HUES64 (cell line): Measurements from ENCODE around the gene FMO4.
"Not testable (repeated sequence)": the region's sequence is repeated elsewhere in the genome, so short reads cannot be mapped to it uniquely, and the experiment has no call there.

ENCODE experiments used
- H3K27ac ChIP-seq: 2 replicates; pipeline ENCODE4 v1.7.0; 2013; ENCODE audit warnings: low read depth, low read length, inconsistent platforms
- H3K27me3 ChIP-seq: 2 replicates; pipeline ENCODE4 v1.6.1; 2013; ENCODE audit warnings: mild to moderate bottlenecking, low read length; ENCODE audit not compliant: insufficient read depth
- H3K36me3 ChIP-seq: 2 replicates; pipeline ENCODE4 v1.6.1; 2013; ENCODE audit warnings: mild to moderate bottlenecking, low read length; ENCODE audit not compliant: insufficient read depth
- H3K4me1 ChIP-seq: 2 replicates; pipeline ENCODE4 v1.6.1; 2013; ENCODE audit warnings: mild to moderate bottlenecking, low read length, moderate library complexity; ENCODE audit not compliant: insufficient read depth
- H3K4me3 ChIP-seq: 2 replicates; pipeline ENCODE4 v1.5.1; 2013; ENCODE audit warnings: mild to moderate bottlenecking, low read length, moderate library complexity
- H3K9ac ChIP-seq: 2 replicates; pipeline ENCODE4 v1.6.1; 2013; ENCODE audit warnings: mild to moderate bottlenecking, low read depth, low read length
- H3K9me3 ChIP-seq: 2 replicates; pipeline ENCODE4 v1.6.1; 2013; ENCODE audit warnings: low read depth, low read length; ENCODE audit not compliant: insufficient read depth
- WGBS: fragments of 150-250, 120-280 bp; methylation state at CpG from one replicate; pipeline ENCODE4 v1.1.7; 2013; ENCODE audit warnings: missing lambda C conversion rate; 5-methylcytosine and 5-hydroxymethylcytosine counted together

Gene FMO4

DNA sequence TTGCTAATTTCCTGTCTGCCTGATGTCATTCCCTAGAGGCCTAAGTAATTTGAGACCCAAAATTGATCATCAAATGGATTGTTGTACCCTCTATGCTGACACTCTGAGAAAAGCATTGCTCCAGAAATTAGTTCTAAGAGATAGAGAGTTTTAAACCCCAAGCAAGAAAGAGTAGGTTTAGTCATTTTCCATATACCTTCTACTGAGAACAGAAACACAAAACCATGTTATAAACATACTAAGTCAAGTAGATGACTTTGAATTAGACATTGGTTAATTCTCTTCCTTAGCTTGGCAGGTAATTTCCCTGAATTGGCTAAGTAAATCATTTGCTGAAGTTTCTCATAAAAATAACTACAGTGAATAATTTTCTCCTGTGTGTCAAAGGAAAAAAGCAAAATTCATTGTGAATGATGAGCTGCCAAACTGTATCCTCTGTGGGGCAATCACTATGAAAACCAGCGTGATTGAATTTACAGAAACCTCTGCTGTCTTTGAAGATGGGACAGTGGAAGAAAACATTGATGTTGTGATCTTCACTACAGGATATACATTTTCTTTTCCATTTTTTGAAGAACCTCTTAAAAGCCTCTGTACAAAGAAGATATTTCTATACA is 20.1 kb downstream of the FMO4 start:
- 94% methylated on average over 1 of the region's 1 CpG for WGBS
- H3K9ac ChIP-seq = no peak overlapping the region

DNA sequence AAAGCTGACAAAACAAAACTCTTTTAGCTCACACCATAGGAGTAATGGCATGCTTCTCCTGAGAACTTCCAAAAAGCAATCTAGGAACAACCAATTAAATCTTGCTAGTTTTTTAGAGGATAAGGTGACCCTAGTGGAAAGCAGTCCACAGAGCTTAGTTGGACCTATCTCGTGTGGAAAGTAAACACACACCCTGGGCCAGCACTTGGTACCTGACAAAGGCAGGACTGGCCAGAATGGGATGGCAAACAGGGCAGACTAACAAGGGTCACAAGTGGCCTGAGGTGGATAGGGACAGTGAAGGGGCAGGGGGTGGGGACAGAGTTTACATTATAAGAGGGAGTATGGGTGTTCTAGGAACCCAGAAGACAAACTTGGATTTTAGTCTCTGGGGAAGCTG is 22.0 kb downstream of the FMO4 start:
- no peaks in the 10 kb centered on the region for H3K27me3 ChIP-seq
- no peak overlapping the region for H3K9ac ChIP-seq
- no peaks in the 10 kb centered on the region for H3K4me1 ChIP-seq
- H3K4me3 ChIP-seq = no peak overlapping the region
- H3K27ac ChIP-seq = no peak overlapping the region
- H3K36me3 ChIP-seq = no peaks in the 10 kb centered on the region
- no peaks in the 10 kb centered on the region for H3K9me3 ChIP-seq
- WGBS = 67% methylated on average over 1 of the region's 1 CpG

More for the DNA sequence above, 20.1 kb downstream of the FMO4 start:
- Histone ChIP-seq H3K9me3 (no peaks in the 10 kb centered on the region), H3K36me3 (no peaks in the 10 kb centered on the region), H3K27me3 (no peaks in the 10 kb centered on the region), H3K4me3 (no peak overlapping the region), H3K4me1 (no peaks in the 10 kb centered on the region), H3K27ac (no peak overlapping the region)

DNA sequence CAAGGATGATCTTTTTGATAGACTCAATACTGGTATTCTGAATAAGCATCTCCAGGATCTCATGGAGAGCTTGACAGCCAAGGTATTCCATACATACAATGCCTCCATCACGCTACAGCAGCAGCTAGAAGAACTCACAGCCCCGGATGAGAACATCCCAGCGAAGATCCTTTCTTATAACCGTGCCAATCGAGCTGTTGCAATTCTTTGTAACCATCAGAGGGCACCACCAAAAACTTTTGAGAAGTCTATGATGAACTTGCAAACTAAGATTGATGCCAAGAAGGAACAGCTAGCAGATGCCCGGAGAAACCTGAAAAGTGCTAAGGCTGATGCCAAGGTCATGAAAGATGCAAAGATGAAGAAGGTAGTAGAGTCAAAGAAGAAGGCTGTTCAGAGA is 25.4 kb downstream of the FMO4 start:
- not testable (repeated sequence) for H3K27ac ChIP-seq, H3K4me3 ChIP-seq, H3K9ac ChIP-seq, H3K4me1 ChIP-seq, H3K27me3 ChIP-seq, H3K9me3 ChIP-seq, H3K36me3 ChIP-seq
- 84% methylated on average over 6 of the region's 6 CpGs for WGBS

DNA sequence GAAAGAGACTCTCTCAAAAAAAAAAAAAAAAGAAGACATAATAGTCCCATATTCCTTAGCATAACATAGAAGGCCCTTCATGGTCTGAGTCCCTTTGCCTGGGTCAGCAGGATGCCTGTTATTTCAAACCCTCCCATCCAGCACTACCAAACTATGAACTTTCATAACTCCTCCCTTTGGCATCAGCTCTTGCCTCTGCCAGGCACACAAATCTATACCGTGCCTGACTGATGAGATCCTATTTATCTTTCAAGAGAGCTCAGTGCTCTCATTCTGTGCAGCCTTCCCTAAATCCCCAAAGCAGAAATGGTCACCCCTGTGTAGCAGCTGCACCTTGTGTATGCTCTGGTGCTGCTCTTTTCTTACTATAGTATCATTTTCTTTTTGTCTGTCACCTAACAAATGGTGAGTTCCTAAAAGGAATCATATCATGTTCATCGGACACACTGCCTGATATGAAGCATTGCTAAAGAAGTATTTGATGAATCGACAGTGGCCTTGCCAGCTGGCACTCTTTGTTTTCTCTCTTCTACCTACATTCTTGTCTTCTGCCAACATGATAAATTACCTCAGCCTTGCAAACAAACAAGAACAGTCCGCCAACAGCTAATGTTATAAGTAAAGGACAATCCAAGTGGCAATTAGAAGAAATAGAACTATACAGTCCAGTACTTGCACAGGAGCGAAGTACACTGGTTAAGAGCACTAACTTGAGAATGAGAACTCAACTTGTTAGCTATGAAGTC is 29.9 kb downstream of the FMO4 start:
- Histone ChIP-seq H3K9ac (no peak overlapping the region), H3K9me3 (peaks cover 6% of the 10 kb centered on the region; the same call in 1 of the 2 replicates), H3K27me3 (no peaks in the 10 kb centered on the region), H3K4me3 (no peak overlapping the region), H3K36me3 (no peaks in the 10 kb centered on the region), H3K4me1 (no peaks in the 10 kb centered on the region), H3K27ac (no peak overlapping the region)
- WGBS = 97% methylated on average over 5 of the region's 5 CpGs

DNA sequence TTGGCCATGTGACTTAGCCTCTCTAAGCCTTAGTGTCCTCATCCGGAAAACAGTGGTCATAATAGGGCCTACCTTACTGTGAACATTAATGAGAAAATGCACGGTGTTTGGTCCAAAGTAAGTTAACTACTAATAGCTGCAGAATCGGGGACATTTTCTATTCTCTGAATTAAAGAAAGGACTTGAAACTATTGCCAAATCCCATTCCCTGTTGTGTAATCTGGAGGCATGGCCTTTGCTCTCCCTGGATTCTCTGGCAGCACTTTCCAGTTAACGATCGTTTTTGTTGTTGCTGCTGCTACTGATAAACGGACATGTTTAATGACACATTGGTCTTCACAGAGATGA is 30.5 kb downstream of the FMO4 start:
- Histone ChIP-seq H3K4me3 (no peak overlapping the region), H3K9ac (no peak overlapping the region), H3K27me3 (no peaks in the 10 kb centered on the region), H3K4me1 (no peaks in the 10 kb centered on the region), H3K36me3 (no peaks in the 10 kb centered on the region), H3K27ac (no peak overlapping the region), H3K9me3 (peaks cover 6% of the 10 kb centered on the region; the same call in 1 of the 2 replicates)
- WGBS = 93% methylated on average over 6 of the region's 6 CpGs

DNA sequence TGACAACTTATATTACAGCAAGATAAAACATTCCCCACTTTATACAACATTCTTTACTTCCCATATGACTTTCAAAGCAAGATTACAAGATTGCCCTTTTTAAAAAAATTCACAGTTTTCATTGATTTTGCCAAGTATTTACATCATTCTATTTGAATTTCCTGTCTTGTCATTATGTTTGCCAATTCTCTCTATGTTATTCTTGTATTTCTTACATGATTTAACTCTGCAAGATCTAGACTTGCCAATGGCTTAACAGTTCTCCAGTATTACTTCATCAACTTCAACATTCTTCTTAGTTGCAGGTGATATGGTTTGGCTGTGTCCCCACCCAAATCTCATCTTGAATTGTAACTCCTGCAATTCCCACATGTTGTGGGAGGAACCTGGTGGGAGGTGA is 31.6 kb downstream of the FMO4 start:
- Histone ChIP-seq H3K27me3 (no peaks in the 10 kb centered on the region), H3K4me3 (no peak overlapping the region), H3K9me3 (peaks cover 6% of the 10 kb centered on the region; the same call in 1 of the 2 replicates), H3K4me1 (no peaks in the 10 kb centered on the region), H3K9ac (no peak overlapping the region), H3K27ac (no peak overlapping the region), H3K36me3 (no peaks in the 10 kb centered on the region)

DNA sequence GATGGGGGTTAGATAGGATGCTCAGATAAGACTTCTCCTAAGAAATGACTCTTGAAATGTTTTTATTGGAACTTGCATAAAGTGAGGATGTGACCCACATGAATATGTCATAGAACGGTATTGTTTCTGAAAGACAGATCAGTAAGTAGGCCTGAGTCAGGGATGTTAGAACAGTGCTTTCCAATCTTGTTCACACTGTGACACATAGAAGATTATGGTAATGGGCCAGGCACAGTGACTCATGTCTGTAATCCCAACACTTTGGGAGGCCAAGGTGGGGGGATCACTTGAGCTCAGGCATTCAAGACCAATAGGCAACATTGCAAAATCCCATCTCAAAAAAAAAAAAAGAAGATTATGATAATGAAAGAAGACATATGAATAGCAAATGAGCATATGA is 32.9 kb downstream of the FMO4 start:
- peaks cover 6% of the 10 kb centered on the region; the same call in 1 of the 2 replicates for H3K9me3 ChIP-seq
- H3K36me3 ChIP-seq = no peaks in the 10 kb centered on the region
- no peak overlapping the region for H3K4me3 ChIP-seq
- H3K27me3 ChIP-seq = no peaks in the 10 kb centered on the region
- 94% methylated on average over 1 of the region's 1 CpG for WGBS
- no peak overlapping the region for H3K27ac ChIP-seq
- H3K9ac ChIP-seq = no peak overlapping the region
- H3K4me1 ChIP-seq = no peaks in the 10 kb centered on the region

DNA sequence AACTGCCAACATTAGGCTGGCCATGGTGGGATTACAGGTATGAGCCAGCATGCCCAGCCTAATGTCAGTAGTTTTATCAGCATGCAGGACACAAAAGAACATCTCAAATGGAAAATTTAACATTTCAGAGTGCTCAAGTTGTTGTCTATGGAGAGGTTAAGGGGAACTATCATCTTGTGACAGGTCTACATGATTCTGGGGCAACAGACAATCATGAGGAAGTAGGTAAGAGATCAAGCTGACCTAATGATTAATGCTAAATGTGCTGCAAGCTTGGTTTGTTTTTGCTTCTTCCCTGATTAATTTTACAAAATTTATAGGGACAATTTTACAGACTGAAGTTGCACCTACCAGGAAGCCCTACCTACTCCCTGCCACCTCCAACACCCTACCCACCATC is 36.6 kb downstream of the FMO4 start:
- Histone ChIP-seq H3K27ac (no peak overlapping the region), H3K9me3 (peaks cover 6% of the 10 kb centered on the region; the same call in 1 of the 2 replicates), H3K4me3 (no peak overlapping the region), H3K27me3 (no peaks in the 10 kb centered on the region), H3K36me3 (no peaks in the 10 kb centered on the region), H3K9ac (no peak overlapping the region), H3K4me1 (no peaks in the 10 kb centered on the region)

DNA sequence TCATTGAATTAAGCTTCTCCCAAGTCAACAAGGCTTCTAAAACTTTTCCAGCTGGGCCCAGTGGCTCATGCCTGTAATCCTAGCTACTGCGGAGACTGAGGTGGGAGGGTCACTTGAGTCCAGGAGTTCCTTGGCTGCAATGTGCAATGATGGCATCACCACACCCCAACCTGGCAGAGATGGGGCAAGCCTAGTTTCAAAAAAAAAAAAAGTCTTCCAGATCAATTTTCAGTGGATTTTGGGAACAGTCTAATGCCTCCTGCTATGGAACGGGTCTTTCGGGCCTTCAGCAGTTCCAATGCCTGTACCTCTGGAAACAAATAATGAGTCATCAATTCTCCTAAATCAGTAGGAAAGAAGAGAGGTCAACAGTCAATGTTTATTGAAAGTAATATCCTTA is 38.0 kb downstream of the FMO4 start:
- 67% methylated on average over 3 of the region's 3 CpGs for WGBS
- Histone ChIP-seq H3K9me3 (no peaks in the 10 kb centered on the region), H3K36me3 (no peaks in the 10 kb centered on the region), H3K27ac (no peak overlapping the region), H3K9ac (no peak overlapping the region), H3K27me3 (no peaks in the 10 kb centered on the region), H3K4me3 (no peak overlapping the region), H3K4me1 (no peaks in the 10 kb centered on the region)

DNA sequence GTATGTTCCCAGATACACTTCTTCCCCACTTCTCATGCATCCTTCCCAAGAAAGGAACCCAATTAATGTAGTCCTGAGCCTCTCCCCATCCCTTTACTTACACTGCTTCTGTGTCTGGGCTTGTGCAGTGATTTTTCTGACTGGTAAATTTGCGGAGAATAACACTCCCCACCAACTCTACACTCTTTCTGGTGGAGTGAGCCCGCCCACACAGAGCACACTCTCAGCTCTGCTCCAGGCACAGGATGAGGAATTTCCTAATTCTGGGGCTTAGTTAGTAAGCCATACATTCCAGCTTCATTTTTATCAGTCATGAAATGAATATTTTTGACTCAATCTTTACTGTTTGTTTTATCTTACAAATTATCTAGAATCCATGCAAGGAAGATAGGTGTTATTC is 38.6 kb downstream of the FMO4 start:
- 97% methylated on average over 2 of the region's 2 CpGs for WGBS
- no peak overlapping the region for H3K27ac ChIP-seq
- H3K9ac ChIP-seq = no peak overlapping the region
- H3K4me3 ChIP-seq = no peak overlapping the region
- H3K36me3 ChIP-seq = no peaks in the 10 kb centered on the region
- no peaks in the 10 kb centered on the region for H3K9me3 ChIP-seq
- H3K27me3 ChIP-seq = no peaks in the 10 kb centered on the region
- no peaks in the 10 kb centered on the region for H3K4me1 ChIP-seq

DNA sequence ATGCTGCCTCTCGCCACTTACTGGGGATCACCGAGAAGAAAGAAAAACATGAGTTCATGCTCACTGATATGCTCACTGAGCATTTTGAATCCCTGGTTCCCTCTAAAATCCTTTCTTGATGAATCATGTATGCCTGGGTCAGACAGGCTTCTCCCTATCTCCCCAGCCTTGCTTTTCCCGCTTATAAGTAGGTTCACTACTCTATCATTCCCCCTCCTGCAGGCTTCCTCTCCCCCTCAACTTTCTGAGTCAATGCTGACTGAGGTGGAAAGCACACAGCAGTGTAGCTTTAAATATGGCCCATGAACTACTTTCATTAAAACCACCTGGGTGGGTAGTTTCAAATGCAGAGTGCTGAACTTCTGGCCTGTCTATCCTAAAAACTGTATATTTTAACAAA is 41.7 kb downstream of the FMO4 start:
- no peaks in the 10 kb centered on the region for H3K9me3 ChIP-seq
- H3K4me3 ChIP-seq = no peak overlapping the region
- H3K27ac ChIP-seq = no peak overlapping the region
- whole genome bisulfite sequencing = 95% methylated on average over 3 of the region's 3 CpGs
- H3K9ac ChIP-seq = no peak overlapping the region
- no peaks in the 10 kb centered on the region for H3K36me3 ChIP-seq
- H3K4me1 ChIP-seq = no peaks in the 10 kb centered on the region
- H3K27me3 ChIP-seq = no peaks in the 10 kb centered on the region

DNA sequence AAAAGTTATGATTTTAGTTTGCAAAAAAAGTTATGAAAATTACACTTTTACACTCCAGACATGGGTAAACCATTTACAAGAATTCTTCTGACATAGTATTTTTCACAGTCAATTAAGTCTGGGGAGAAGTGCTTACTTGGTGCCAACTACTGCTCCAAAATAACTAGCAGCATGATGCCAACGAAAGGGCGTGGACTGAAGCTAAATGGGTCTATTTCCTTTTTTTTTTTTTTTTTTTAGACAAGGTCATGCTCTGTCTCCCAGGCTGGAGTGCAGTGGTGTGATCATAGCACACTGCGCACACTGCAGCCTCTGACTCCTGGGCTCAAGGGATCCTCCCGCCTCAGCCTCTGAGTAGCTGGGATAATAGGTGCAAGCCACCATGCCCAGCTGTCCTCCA is 43.2 kb downstream of the FMO4 start:
- Histone ChIP-seq H3K27ac (no peak overlapping the region), H3K27me3 (no peaks in the 10 kb centered on the region), H3K36me3 (no peaks in the 10 kb centered on the region), H3K9me3 (no peaks in the 10 kb centered on the region), H3K9ac (no peak overlapping the region), H3K4me3 (no peak overlapping the region), H3K4me1 (no peaks in the 10 kb centered on the region)
- 81% methylated on average over 4 of the region's 4 CpGs for WGBS
